ENCODE results near the gene RUNX3.

RUNX3 gene

GRCh38 chr1:24946861-24947658 lies 17.0 kb upstream of the RUNX3 start:
- no peak for DNase-seq (ENCODE audit: low read depth)

GRCh38 chr1:24945354-24946326 lies 15.6 kb upstream of the RUNX3 start:
- no peak for DNase-seq (ENCODE audit: low read depth)

GRCh38 chr1:24944318-24944717 lies 14.2 kb upstream of the RUNX3 start:
- no peak for DNase-seq (ENCODE audit: low read depth)

GRCh38 chr1:24942789-24943188 lies 12.7 kb upstream of the RUNX3 start:
- DNase-seq (ENCODE audit: low read depth) = no peak

- DNase-seq (ENCODE audit: low read depth) = no peak
Measured at GRCh38 chr1:24941564-24941963, 11.5 kb upstream of the RUNX3 start.

GRCh38 chr1:24940231-24940630 lies 10.2 kb upstream of the RUNX3 start:
- DNase-seq (ENCODE audit: low read depth) = no peak

- no peak for DNase-seq (ENCODE audit: low read depth)
Measured at GRCh38 chr1:24939675-24940193, 9.7 kb upstream of the RUNX3 start.

GRCh38 chr1:24939040-24939674 lies 9.1 kb upstream of the RUNX3 start:
- no peak for DNase-seq (ENCODE audit: low read depth)

GRCh38 chr1:24938276-24938675 lies 8.2 kb upstream of the RUNX3 start:
- no peak for DNase-seq (ENCODE audit: low read depth)

- no peak for DNase-seq (ENCODE audit: low read depth)
Measured at GRCh38 chr1:24936684-24937083, 6.6 kb upstream of the RUNX3 start.

GRCh38 chr1:24935615-24936484 lies 5.8 kb upstream of the RUNX3 start:
- no peak for DNase-seq (ENCODE audit: low read depth)

- no peak for DNase-seq (ENCODE audit: low read depth)
Measured at GRCh38 chr1:24935196-24935526, 5.1 kb upstream of the RUNX3 start.

GRCh38 chr1:24934310-24935195 lies 4.5 kb upstream of the RUNX3 start:
- DNase-seq (ENCODE audit: low read depth) = no peak

- DNase-seq (ENCODE audit: low read depth) = no peak
Measured at GRCh38 chr1:24933468-24933867, 3.4 kb upstream of the RUNX3 start.

GRCh38 chr1:24932725-24933294 lies 2.7 kb upstream of the RUNX3 start:
- no peak for DNase-seq (ENCODE audit: low read depth)

GRCh38 chr1:24932284-24932683 lies 2.2 kb upstream of the RUNX3 start:
- peak; percentile 57 for DNase-seq (ENCODE audit: low read depth)

GRCh38 chr1:24931468-24932231 lies 1.6 kb upstream of the RUNX3 start:
- DNase-seq (ENCODE audit: low read depth) = no peak

- DNase-seq (ENCODE audit: low read depth) = no peak
Measured at GRCh38 chr1:24931146-24931467, 1.0 kb upstream of the RUNX3 start.

Data from activated T-cell treated with anti-CD3 and anti-CD28 coated beads for 24 hours (primary cell).